Glutamatergic neuron (in vitro differentiated cells): ENCODE data around the gene CBFB. TPM values are rescaled to one million over a fixed set of nuclear protein-coding genes. Genes with fewer than 3 reads are reported as not detected.

ENCODE experiments used
- DNase-seq: peaks from one replicate; pipeline ENCODE4 v3.0.0; 2022
- H3K27ac Mint-ChIP-seq: one replicate; pipeline ENCODE4 v1.8.0; 2020; ENCODE audit warnings: mild to moderate bottlenecking, mixed read lengths, inconsistent platforms; ENCODE audit not compliant: unreplicated experiment
- H3K27me3 Mint-ChIP-seq: one replicate; pipeline ENCODE4 v1.8.0; 2020; ENCODE audit warnings: mild to moderate bottlenecking, moderate library complexity, mixed read lengths, inconsistent platforms; ENCODE audit not compliant: unreplicated experiment
- H3K36me3 Mint-ChIP-seq: one replicate; pipeline ENCODE4 v1.8.0; 2020; ENCODE audit warnings: mild to moderate bottlenecking, mixed read lengths, inconsistent platforms; ENCODE audit not compliant: unreplicated experiment
- H3K4me1 Mint-ChIP-seq: one replicate; pipeline ENCODE4 v1.8.0; 2020; ENCODE audit warnings: mild to moderate bottlenecking, low read depth, mixed read lengths, inconsistent platforms; ENCODE audit not compliant: unreplicated experiment
- H3K4me3 Mint-ChIP-seq: one replicate; pipeline ENCODE4 v1.8.0; 2020; ENCODE audit warnings: mild to moderate bottlenecking, mixed read lengths, inconsistent platforms; ENCODE audit not compliant: unreplicated experiment
- H3K9me3 Mint-ChIP-seq: one replicate; pipeline ENCODE4 v1.8.0; 2020; ENCODE audit warnings: mild to moderate bottlenecking, moderate library complexity, mixed read lengths, inconsistent platforms; ENCODE audit not compliant: unreplicated experiment
- total RNA-seq: library from RNA; stranded (reverse); fragmentation: NEBNext Ultra II Directional; extraction: Animal tissue kit (Norgen Biotek cat#: 25700); gene quantifications from one replicate; pipeline ENCODE4 v1.2.1, GENCODE V29; 2021; ENCODE audit not compliant: unreplicated experiment
- TF ChIP-seq, protein P1 (sequence below): fragments of 200-600 bp; sonication (generic); IDR thresholded peaks from one replicate; pipeline ENCODE4 v1.5.0; 2021; ENCODE audit not compliant: partially characterized antibody, unreplicated experiment

The CBFB gene
- total RNA-seq, 1 donor from 2014 or later, result 168 TPM

DNA sequence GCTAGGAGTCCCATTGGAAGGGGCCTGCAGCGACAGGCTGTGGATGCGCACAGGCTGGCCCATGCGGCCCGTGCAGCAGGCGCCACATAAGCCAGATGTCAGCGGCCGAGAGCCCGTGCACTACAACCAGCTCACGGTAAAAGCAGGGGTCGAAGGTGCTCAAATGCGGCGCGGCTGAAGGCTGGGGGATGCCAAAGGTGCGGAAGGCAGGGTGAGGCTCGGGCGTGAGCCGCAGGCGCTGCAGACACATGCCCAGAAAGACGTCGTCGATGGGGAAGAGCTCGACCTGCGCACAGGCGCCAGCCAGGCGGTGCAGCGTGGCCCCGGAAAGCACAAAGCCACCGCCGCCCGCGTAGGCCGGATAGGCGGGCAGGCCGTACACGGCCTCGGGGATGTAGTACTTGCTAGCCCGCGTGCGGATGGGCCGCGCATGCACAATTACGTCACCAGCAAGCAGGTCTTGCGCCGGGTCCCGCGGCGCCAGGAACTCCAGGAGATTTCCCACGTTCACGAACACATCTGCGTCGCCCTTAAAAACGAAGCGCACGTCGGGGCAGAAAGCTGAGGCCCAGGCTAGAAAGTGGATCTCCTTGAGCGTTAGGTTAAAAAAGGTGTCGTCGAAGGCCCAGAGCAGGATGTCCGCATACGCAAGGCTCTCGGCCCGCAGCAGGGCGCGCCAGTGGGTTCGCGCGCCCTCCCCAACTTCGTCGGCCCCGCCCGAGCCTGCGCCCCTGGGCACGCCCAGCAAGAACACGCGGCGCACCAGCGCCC lies 120.5 kb downstream of the CBFB start:
- Mint-ChIP-seq H3K36me3 (peaks cover 9% of the 10 kb centered on the region), H3K9me3 (peaks cover 3% of the 10 kb centered on the region), H3K4me1 (peaks cover 3% of the 10 kb centered on the region), H3K4me3 (no peak overlapping the region), H3K27me3 (peaks cover 24% of the 10 kb centered on the region), H3K27ac (no peak overlapping the region)
- no peak for DNase-seq
- TF ChIP-seq, protein P1, sequence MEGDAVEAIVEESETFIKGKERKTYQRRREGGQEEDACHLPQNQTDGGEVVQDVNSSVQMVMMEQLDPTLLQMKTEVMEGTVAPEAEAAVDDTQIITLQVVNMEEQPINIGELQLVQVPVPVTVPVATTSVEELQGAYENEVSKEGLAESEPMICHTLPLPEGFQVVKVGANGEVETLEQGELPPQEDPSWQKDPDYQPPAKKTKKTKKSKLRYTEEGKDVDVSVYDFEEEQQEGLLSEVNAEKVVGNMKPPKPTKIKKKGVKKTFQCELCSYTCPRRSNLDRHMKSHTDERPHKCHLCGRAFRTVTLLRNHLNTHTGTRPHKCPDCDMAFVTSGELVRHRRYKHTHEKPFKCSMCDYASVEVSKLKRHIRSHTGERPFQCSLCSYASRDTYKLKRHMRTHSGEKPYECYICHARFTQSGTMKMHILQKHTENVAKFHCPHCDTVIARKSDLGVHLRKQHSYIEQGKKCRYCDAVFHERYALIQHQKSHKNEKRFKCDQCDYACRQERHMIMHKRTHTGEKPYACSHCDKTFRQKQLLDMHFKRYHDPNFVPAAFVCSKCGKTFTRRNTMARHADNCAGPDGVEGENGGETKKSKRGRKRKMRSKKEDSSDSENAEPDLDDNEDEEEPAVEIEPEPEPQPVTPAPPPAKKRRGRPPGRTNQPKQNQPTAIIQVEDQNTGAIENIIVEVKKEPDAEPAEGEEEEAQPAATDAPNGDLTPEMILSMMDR, result no peak

DNA sequence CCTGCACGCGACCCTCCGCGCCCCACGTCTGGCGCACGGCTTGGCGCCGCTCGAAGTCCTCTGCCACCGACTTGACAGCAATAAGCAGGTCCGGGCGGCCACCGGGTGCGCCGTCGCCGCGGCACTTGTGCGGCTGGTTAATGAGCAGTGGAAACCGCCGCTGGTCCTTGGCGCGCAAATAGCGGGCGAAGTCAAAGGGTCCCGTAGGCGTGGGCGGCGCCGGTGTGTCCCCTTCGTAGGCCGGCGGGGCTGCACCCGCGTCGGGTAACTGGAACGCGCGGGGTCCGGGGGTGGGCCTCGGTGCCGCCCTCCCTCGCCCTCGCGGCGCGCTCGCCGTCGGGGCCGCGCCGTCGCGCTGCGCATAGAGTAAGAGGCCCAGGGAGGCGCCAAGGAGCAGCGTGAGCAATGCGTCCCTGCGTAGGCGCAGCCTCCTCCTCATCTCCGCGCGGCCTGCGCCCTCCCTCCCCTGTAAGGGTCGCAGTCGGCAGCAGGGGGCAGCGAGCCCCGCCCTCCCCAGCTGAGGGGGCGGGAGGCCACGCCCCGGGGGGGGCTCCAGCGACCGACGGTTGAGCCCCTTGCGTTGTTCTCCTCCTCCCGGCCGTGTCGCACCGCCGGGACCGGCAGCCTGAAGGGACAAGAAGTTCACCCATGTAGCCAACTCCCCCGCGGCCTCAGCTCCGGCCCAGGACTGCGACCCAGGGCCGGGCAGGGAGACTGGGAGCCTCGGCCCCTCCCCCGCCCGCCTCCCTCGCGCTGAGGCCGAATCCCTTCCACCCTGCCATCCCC lies 121.3 kb downstream of the CBFB start:
- Mint-ChIP-seq H3K4me1 (peaks cover 3% of the 10 kb centered on the region), H3K4me3 (no peak overlapping the region), H3K27ac (no peak overlapping the region), H3K27me3 (peaks cover 24% of the 10 kb centered on the region), H3K36me3 (peaks cover 9% of the 10 kb centered on the region), H3K9me3 (peaks cover 3% of the 10 kb centered on the region)
- peak; percentile 67 for DNase-seq
- TF ChIP-seq, protein P1, result peak; percentile 60

Other genes starting within 250 kb of the CBFB start
- 0.39 TPM for gene TERB1, start 227.6 kb upstream of the CBFB start, total RNA-seq
- 125 TPM for gene NAE1, start 198.2 kb upstream of the CBFB start, total RNA-seq
- 0.64 TPM for gene CA7, start 184.7 kb upstream of the CBFB start, total RNA-seq
- gene PDP2, start 148.6 kb upstream of the CBFB start, total RNA-seq, result 18.3 TPM
- not detected for gene CDH16, start 110.3 kb upstream of the CBFB start, total RNA-seq
- gene RRAD, start 103.6 kb upstream of the CBFB start, total RNA-seq, result 1.1 TPM
- 89.4 TPM for gene CIAO2B, start 94.7 kb upstream of the CBFB start, total RNA-seq
- gene CES2, start 93.6 kb upstream of the CBFB start, total RNA-seq, result 38.6 TPM
- 4.1 TPM for gene CES3, start 67.9 kb upstream of the CBFB start, total RNA-seq
- 3.6 TPM for gene CES4A, start 40.6 kb upstream of the CBFB start, total RNA-seq
- gene PHAF1, start 80.8 kb downstream of the CBFB start, total RNA-seq, result 27.1 TPM
- gene B3GNT9, start 121.8 kb downstream of the CBFB start, total RNA-seq, result 1.0 TPM
- 1.0 TPM for gene TRADD, start 130.8 kb downstream of the CBFB start, total RNA-seq
- 3.1 TPM for gene FBXL8, start 130.8 kb downstream of the CBFB start, total RNA-seq
- gene HSF4, start 135.6 kb downstream of the CBFB start, total RNA-seq, result 7.2 TPM
- 8.8 TPM for gene NOL3, start 141.4 kb downstream of the CBFB start, total RNA-seq
- gene MATCAP1, start 154.8 kb downstream of the CBFB start, total RNA-seq, result 197 TPM
- 3.6 TPM for gene EXOC3L1, start 161.0 kb downstream of the CBFB start, total RNA-seq
- 64.3 TPM for gene E2F4, start 163.0 kb downstream of the CBFB start, total RNA-seq
- 2.1 TPM for gene ELMO3, start 170.0 kb downstream of the CBFB start, total RNA-seq
- gene TMEM208, start 198.0 kb downstream of the CBFB start, total RNA-seq, result 42.6 TPM
- gene FHOD1, start 218.3 kb downstream of the CBFB start, total RNA-seq, result 18.8 TPM
- 1.4 TPM for gene SLC9A5, start 219.8 kb downstream of the CBFB start, total RNA-seq